Activated B cell treated with CpG ODN at 0.5 μM for 24 hours (primary cell): Measurements from ENCODE around the gene C3orf52. TPM values are rescaled to one million over a fixed set of nuclear protein-coding genes. Genes with fewer than 3 reads are reported as not detected.

Experiments used
- ATAC-seq: fragments of 200-7000 bp; cut with Tn5 transposase; one replicate; pipeline ENCODE4 v1.10.0; 2021; ENCODE audit warnings: low read depth, mild to moderate bottlenecking, moderate library complexity
- CTCF ChIA-PET: fragments of 350-600 bp; sonication (Branson Sonifier 250); formaldehyde crosslinking; loops from one replicate; lab custom pipeline; 2021; ENCODE audit warnings: antibody characterized with exemption; lab: Charles Lee
- POLR2A ChIA-PET: fragments of 350-600 bp; sonication (Branson Sonifier 250); formaldehyde crosslinking; loops from one replicate; lab custom pipeline; 2021; ENCODE audit warnings: antibody characterized with exemption; lab: Charles Lee
- DNase-seq: peaks from one replicate; pipeline ENCODE4 v3.0.0; 2022
- H3K27ac Mint-ChIP-seq: one replicate; pipeline ENCODE4 v1.8.0; 2020; ENCODE audit warnings: mixed read lengths
- H3K27me3 Mint-ChIP-seq: one replicate; pipeline ENCODE4 v1.8.0; 2021; ENCODE audit warnings: mixed read lengths
- H3K36me3 Mint-ChIP-seq: one replicate; pipeline ENCODE4 v1.8.0; 2021; ENCODE audit warnings: low read depth, mixed read lengths
- H3K4me1 Mint-ChIP-seq: one replicate; pipeline ENCODE4 v1.8.0; 2021; ENCODE audit warnings: mixed read lengths
- H3K4me3 Mint-ChIP-seq: one replicate; pipeline ENCODE4 v1.8.0; 2020; ENCODE audit warnings: mild to moderate bottlenecking, mixed read lengths
- H3K9me3 Mint-ChIP-seq: one replicate; pipeline ENCODE4 v1.8.0; 2020; ENCODE audit warnings: mixed read lengths
- intact Hi-C: fragments of 100-400 bp; cut with micrococcal nuclease; formaldehyde crosslinking; loops from one replicate; pipeline ENCODE4 v1.15.1; 2024
- total RNA-seq: library from RNA; stranded (reverse); gene quantifications from 2 replicates; pipeline ENCODE4 v1.2.3, GENCODE V29; 2022
- TF ChIP-seq, protein P1 (sequence below): fragments of 200-600 bp; IDR thresholded peaks from one replicate; pipeline ENCODE4 v1.8.0; 2022; ENCODE audit warnings: antibody characterized with exemption, mild to moderate bottlenecking

C3orf52 gene
- total RNA-seq, 1 donor from 2014 or later = 1.4 TPM

DNA sequence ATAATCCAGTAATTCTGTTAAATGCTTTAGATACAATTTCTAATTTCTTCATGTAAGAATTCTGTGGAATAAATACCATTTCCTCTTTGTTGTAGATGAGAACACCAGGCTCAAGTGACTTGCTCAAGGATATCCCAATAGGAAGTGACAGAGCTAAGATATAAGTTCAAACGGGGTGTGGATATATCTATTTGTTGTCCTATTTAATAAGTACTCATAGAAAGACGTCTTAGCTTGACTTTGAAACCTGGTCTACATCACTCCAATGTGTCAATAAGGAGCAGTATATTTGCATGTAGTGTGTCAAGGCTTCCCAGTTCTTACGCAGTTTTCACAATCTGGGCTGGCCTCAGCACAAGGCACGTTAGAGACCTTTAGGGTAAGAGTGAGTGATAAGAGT lies 51.6 kb downstream of the C3orf52 start:
- intact Hi-C loops = loop anchor here (1.0 to 5.0 kb wide), 9 partner anchors 25 to 840 kb away; partner anchors contain the start of gene CD200R1
- ChIA-PET POLR2A (interaction anchor here (0.8 to 2.5 kb wide), 5 partner anchors 9 to 219 kb away, joined by 4 to 25 read pairs (median 6); partner anchors contain the start of gene CD200), CTCF (interaction anchor here (0.6 to 6.0 kb wide), 20 partner anchors 10 to 423 kb away, joined by 3 to 64 read pairs (median 4); partner anchors contain the start of gene SLC9C1)
- Mint-ChIP-seq H3K27ac (no peak overlapping the region), H3K4me3 (no peak overlapping the region), H3K4me1 (peaks cover 56% of the 10 kb centered on the region), H3K9me3 (peaks cover under 1% of the 10 kb centered on the region), H3K27me3 (no peaks in the 10 kb centered on the region), H3K36me3 (peaks cover 2% of the 10 kb centered on the region)
- no peak for ATAC-seq
- TF ChIP-seq, protein P1, sequence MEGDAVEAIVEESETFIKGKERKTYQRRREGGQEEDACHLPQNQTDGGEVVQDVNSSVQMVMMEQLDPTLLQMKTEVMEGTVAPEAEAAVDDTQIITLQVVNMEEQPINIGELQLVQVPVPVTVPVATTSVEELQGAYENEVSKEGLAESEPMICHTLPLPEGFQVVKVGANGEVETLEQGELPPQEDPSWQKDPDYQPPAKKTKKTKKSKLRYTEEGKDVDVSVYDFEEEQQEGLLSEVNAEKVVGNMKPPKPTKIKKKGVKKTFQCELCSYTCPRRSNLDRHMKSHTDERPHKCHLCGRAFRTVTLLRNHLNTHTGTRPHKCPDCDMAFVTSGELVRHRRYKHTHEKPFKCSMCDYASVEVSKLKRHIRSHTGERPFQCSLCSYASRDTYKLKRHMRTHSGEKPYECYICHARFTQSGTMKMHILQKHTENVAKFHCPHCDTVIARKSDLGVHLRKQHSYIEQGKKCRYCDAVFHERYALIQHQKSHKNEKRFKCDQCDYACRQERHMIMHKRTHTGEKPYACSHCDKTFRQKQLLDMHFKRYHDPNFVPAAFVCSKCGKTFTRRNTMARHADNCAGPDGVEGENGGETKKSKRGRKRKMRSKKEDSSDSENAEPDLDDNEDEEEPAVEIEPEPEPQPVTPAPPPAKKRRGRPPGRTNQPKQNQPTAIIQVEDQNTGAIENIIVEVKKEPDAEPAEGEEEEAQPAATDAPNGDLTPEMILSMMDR = no peak
- DNase-seq = no peak

DNA sequence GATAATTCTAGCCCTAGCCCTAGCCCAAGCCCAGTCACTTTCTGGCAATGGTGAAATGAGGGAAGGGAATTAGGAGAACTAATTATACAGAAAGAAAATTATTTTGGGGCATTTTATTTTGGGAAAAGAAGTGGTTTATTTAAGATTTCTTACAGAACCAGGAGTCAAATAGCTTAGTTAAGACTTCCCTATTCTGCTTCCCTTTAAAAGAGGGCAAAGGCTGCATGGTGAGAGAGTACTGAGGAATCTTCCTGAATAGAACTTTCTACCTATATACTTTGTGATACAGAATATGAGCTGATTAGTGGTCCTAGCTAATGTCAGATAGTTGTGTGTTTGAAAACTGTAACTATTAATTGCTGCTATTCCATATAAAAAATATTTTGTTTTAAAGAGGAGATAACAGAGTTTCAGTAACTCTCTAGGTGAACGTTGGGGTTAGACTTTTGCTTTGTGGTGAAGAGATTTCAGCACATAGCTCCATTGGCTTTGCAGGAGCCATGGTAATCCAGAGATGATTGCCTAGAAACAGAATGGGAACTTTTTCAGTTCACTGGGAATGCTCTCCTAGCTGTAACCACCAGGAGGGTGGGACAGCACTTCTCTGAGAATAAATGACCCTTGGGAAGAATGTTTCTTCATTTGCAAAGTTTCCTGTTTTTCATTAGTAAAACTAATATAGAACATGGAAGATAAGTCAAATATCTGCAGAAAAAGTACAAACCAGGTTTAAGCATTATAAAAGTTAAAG lies 52.2 kb downstream of the C3orf52 start:
- Mint-ChIP-seq H3K4me1 (peaks cover 53% of the 10 kb centered on the region), H3K27ac (no peak overlapping the region)
- POLR2A ChIA-PET = interaction anchor here (0.8 to 2.5 kb wide), 2 partner anchors 195 to 218 kb away, joined by 6 to 9 read pairs; partner anchors contain the start of gene CD200

GRCh38 chr3:112140584-112140983 lies 54.4 kb downstream of the C3orf52 start:
- Mint-ChIP-seq H3K27me3 (no peaks in the 10 kb centered on the region), H3K4me1 (peaks cover 36% of the 10 kb centered on the region), H3K4me3 (no peak overlapping the region), H3K9me3 (peaks cover 18% of the 10 kb centered on the region), H3K36me3 (no peaks in the 10 kb centered on the region), H3K27ac (no peak overlapping the region)
- DNase-seq (no peak), ATAC-seq (no peak)
- intact Hi-C loops = no loop called here
- TF ChIP-seq, protein P1 = no peak
- CTCF ChIA-PET = interaction anchor here (6.0 kb wide), 1 partner anchor 30 kb away, joined by 64 read pairs; no protein-coding TSS in a partner anchor
- POLR2A ChIA-PET = no interaction called here

More for the DNA sequence above, 52.2 kb downstream of the C3orf52 start:
- TF ChIP-seq, protein P1 = no peak
- DNase-seq (no peak), ATAC-seq (no peak)
- peaks cover 4% of the 10 kb centered on the region for H3K9me3 Mint-ChIP-seq
- no peaks in the 10 kb centered on the region for H3K36me3 Mint-ChIP-seq
- H3K27me3 Mint-ChIP-seq = no peaks in the 10 kb centered on the region
- H3K4me3 Mint-ChIP-seq = no peak overlapping the region
- intact Hi-C loops = loop anchor here (5.0 kb wide), 2 partner anchors 539 to 839 kb away; partner anchors contain the start of gene CD200R1
- CTCF ChIA-PET = interaction anchor here (0.8 to 6.0 kb wide), 13 partner anchors 13 to 395 kb away, joined by 3 to 64 read pairs (median 4); partner anchors contain the start of gene SLC9C1

GRCh38 chr3:112141293-112141692 lies 55.1 kb downstream of the C3orf52 start:
- Mint-ChIP-seq H3K9me3 (peaks cover 22% of the 10 kb centered on the region), H3K4me1 (peaks cover 29% of the 10 kb centered on the region), H3K27me3 (no peaks in the 10 kb centered on the region), H3K36me3 (no peaks in the 10 kb centered on the region), H3K27ac (no peak overlapping the region), H3K4me3 (no peak overlapping the region)
- intact Hi-C loops = no loop called here
- no peak for ATAC-seq
- CTCF ChIA-PET = interaction anchor here (6.0 kb wide), 1 partner anchor 31 kb away, joined by 64 read pairs; no protein-coding TSS in a partner anchor
- POLR2A ChIA-PET = no interaction called here
- TF ChIP-seq, protein P1 = no peak
- DNase-seq = no peak

DNA sequence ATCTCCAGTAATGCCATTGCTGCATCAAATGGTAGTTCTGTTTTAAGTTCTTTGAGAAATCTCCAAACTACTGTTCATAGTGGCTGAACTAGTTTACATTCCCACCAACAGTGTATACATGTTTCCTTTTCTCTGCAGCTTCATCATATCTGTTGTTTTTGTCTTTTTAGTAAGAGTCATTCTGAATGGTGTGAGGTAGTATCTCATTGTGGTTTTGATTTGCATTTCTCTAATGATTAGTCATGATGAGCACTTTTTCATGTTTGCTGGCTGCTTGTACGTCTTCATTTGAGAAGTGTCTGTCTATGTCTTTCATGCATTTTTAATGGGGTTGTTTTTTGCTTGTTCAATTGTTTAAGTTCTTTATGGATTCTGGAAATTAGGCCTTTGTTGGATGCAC lies 57.1 kb downstream of the C3orf52 start:
- intact Hi-C loops = no loop called here
- CTCF ChIA-PET = no interaction called here
- no peak overlapping the region for H3K27ac Mint-ChIP-seq

More for the DNA sequence above, 57.1 kb downstream of the C3orf52 start:
- no peak overlapping the region for H3K4me3 Mint-ChIP-seq
- H3K4me1 Mint-ChIP-seq = peaks cover 9% of the 10 kb centered on the region
- TF ChIP-seq, protein P1 = no peak
- peaks cover 3% of the 10 kb centered on the region for H3K36me3 Mint-ChIP-seq
- H3K27me3 Mint-ChIP-seq = no peaks in the 10 kb centered on the region
- POLR2A ChIA-PET = no interaction called here
- ATAC-seq = peak; percentile 54
- H3K9me3 Mint-ChIP-seq = peaks cover 32% of the 10 kb centered on the region
- no peak for DNase-seq
